Measurements from ENCODE around the gene GSTM1. TPM values are rescaled to one million over a fixed set of nuclear protein-coding genes. Genes with fewer than 3 reads are reported as not detected.

Gene GSTM1
- total RNA-seq, 1 donor from 2014 or later = not detected

- Mint-ChIP-seq H3K36me3 (ENCODE audit: low read depth, unreplicated experiment) (peaks cover 17% of the 10 kb centered on the region), H3K4me3 (ENCODE audit: unreplicated experiment) (peak within 1 kb of the TSS; percentile 84), H3K9me3 (ENCODE audit: unreplicated experiment) (peaks cover 5% of the 10 kb centered on the region), H3K27me3 (ENCODE audit: low read depth, unreplicated experiment) (peaks cover 58% of the 10 kb centered on the region), H3K27ac (ENCODE audit: unreplicated experiment) (no peak within 1 kb of the TSS), H3K4me1 (ENCODE audit: low read depth, unreplicated experiment) (no peaks in the 10 kb centered on the region)
- Histone ChIP-seq H2AFZ (ENCODE audit: low read depth, low read length) (peak within 1 kb of the TSS; percentile 98), H3K27me3 (ENCODE audit: insufficient read depth, low read length) (no peaks in the 10 kb centered on the region), H3K9me3 (ENCODE audit: insufficient read depth, low read depth, low read length) (no peaks in the 10 kb centered on the region), H3K36me3 (ENCODE audit: insufficient read depth, low read length) (peaks cover 4% of the 10 kb centered on the region), H3K79me2 (ENCODE audit: insufficient read depth, low read length) (peaks cover 2% of the 10 kb centered on the region), H3K4me3 (ENCODE audit: insufficient read depth, low read depth, low read length) (peak within 1 kb of the TSS; percentile 72), H3K27ac (ENCODE audit: low read depth, low read length) (peak within 1 kb of the TSS; percentile 44), H4K20me1 (ENCODE audit: insufficient read depth, low read length) (no peaks in the 10 kb centered on the region), H3K4me1 (ENCODE audit: insufficient read depth, low read length) (peaks cover 7% of the 10 kb centered on the region), H3K9ac (ENCODE audit: low read length) (peak within 1 kb of the TSS; percentile 87), H3K4me2 (ENCODE audit: low read length) (peak within 1 kb of the TSS; percentile 94)
- TF ChIP-seq EZH2 (IDR thresholded peaks at IDR 0.05; ENCODE audit: insufficient read depth, low read length) = no peak
- TF ChIP-seq, protein P1, sequence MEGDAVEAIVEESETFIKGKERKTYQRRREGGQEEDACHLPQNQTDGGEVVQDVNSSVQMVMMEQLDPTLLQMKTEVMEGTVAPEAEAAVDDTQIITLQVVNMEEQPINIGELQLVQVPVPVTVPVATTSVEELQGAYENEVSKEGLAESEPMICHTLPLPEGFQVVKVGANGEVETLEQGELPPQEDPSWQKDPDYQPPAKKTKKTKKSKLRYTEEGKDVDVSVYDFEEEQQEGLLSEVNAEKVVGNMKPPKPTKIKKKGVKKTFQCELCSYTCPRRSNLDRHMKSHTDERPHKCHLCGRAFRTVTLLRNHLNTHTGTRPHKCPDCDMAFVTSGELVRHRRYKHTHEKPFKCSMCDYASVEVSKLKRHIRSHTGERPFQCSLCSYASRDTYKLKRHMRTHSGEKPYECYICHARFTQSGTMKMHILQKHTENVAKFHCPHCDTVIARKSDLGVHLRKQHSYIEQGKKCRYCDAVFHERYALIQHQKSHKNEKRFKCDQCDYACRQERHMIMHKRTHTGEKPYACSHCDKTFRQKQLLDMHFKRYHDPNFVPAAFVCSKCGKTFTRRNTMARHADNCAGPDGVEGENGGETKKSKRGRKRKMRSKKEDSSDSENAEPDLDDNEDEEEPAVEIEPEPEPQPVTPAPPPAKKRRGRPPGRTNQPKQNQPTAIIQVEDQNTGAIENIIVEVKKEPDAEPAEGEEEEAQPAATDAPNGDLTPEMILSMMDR (IDR thresholded peaks at IDR 0.05; ENCODE audit: insufficient read depth, low read depth, low read length) = no peak
- FAIRE-seq (no peak), DNase-seq (ENCODE audit: low read depth) (peak; percentile 1)
Observed at GRCh38 chr1:109740615-109741373, 53.2 kb downstream of the GSTM1 start, which contains the start of gene GSTM3. Gene GSTM3 (minus strand): TSS chr1:109741038. CDS start chr1:109740287, 751 bp downstream.

Other genes starting within 250 kb of the GSTM1 start
- gene SYPL2, start 221.3 kb upstream of the GSTM1 start, total RNA-seq = 0.70 and 0.77 TPM in 2 replicates
- 5.5 and 6.2 TPM in 2 replicates for gene ATXN7L2, start 203.9 kb upstream of the GSTM1 start, total RNA-seq
- 9.4 and 11.9 TPM in 2 replicates for gene CYB561D1, start 193.7 kb upstream of the GSTM1 start, total RNA-seq
- gene AMIGO1, start 178.1 kb upstream of the GSTM1 start, total RNA-seq = 1.2 and 1.8 TPM in 2 replicates
- not detected in 2 replicates for gene GPR61, start 147.9 kb upstream of the GSTM1 start, total RNA-seq
- gene GNAI3, start 139.2 kb upstream of the GSTM1 start, total RNA-seq = 15.3 and 16.1 TPM in 2 replicates
- not detected in 2 replicates for gene GNAT2, start 68.2 kb upstream of the GSTM1 start, total RNA-seq
- 155 and 156 TPM in 2 replicates for gene AMPD2, start 68.0 kb upstream of the GSTM1 start, total RNA-seq
- 4.4 and 4.6 TPM in 2 replicates for gene GSTM4, start 31.7 kb upstream of the GSTM1 start, total RNA-seq
- gene GSTM2, start 19.8 kb upstream of the GSTM1 start, total RNA-seq = 11.8 and 13.4 TPM in 2 replicates
- not detected in 2 replicates for gene GSTM5, start 24.4 kb downstream of the GSTM1 start, total RNA-seq
- gene GSTM3, start 53.2 kb downstream of the GSTM1 start, total RNA-seq = 25.4 and 26.1 TPM in 2 replicates
- not detected in 2 replicates for gene EPS8L3, start 76.1 kb downstream of the GSTM1 start, total RNA-seq
- 12.3 and 17.5 TPM in 2 replicates for gene CSF1, start 223.0 kb downstream of the GSTM1 start, total RNA-seq

All from astrocyte (in vitro differentiated cells and primary cell).